Mammary epithelial cell (primary cell): ENCODE results near the gene GPR84.

Source experiments
- EZH2 ChIP-seq: IDR thresholded peaks from 2 replicates; pipeline ENCODE4 v1.6.1; 2012; ENCODE audit warnings: low read length, inconsistent platforms, borderline replicate concordance
- TF ChIP-seq, protein P1 (sequence below), 2 donors: IDR thresholded peaks in 1 of 2; conservative IDR thresholded peaks in 1 of 2; 2 replicates each; pipeline ENCODE4 v1.5.1; 2011 to 2012; ENCODE audit warnings: inconsistent platforms in 2 of 2, low read length in 2 of 2, mild to moderate bottlenecking in 2 of 2, control low read depth in 1 of 2, low read depth in 1 of 2; ENCODE audit not compliant: insufficient read depth in 1 of 2; ENCODE audit errors: extremely low read depth in 1 of 2

DNA sequence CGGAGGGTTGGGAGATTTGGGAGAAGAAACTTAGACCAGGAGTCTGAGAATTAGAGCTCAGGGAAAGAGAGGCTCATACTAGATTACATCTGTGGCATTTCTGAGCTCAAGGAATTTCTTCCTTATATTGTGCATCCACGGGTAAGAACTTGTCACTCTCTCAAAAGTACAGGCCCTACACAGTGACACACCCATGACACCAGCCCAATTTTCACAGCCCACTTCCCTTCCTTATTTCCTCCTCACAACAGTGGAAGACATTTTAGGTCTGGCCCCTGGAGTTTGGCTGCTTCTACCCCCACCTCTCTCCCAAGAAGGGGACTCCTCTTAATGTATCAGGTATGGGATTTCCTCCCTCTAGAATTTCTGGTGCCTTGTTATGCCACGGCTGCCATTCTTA lies 29.5 kb upstream of the GPR84 start:
- TF ChIP-seq, protein P1, sequence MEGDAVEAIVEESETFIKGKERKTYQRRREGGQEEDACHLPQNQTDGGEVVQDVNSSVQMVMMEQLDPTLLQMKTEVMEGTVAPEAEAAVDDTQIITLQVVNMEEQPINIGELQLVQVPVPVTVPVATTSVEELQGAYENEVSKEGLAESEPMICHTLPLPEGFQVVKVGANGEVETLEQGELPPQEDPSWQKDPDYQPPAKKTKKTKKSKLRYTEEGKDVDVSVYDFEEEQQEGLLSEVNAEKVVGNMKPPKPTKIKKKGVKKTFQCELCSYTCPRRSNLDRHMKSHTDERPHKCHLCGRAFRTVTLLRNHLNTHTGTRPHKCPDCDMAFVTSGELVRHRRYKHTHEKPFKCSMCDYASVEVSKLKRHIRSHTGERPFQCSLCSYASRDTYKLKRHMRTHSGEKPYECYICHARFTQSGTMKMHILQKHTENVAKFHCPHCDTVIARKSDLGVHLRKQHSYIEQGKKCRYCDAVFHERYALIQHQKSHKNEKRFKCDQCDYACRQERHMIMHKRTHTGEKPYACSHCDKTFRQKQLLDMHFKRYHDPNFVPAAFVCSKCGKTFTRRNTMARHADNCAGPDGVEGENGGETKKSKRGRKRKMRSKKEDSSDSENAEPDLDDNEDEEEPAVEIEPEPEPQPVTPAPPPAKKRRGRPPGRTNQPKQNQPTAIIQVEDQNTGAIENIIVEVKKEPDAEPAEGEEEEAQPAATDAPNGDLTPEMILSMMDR (conservative IDR thresholded peaks at IDR 0.05 in 1 of 2, IDR thresholded peaks at IDR 0.05 in 1 of 2; ENCODE audit: extremely low read depth in 1 of 2, insufficient read depth in 1 of 2, low read depth in 1 of 2, low read length in 2 of 2): no peak
- TF ChIP-seq EZH2: no peak
